Measurements from ENCODE around the gene MAP1B.

Gene MAP1B

GRCh38 chr5:72133212-72133990 is 26.1 kb downstream of the MAP1B start:
- no peak for DNase-seq (ENCODE audit: low spot score)

GRCh38 chr5:72134226-72134899 is 27.1 kb downstream of the MAP1B start:
- no peak for DNase-seq (ENCODE audit: low spot score)

GRCh38 chr5:72137826-72138409 is 30.6 kb downstream of the MAP1B start:
- DNase-seq (ENCODE audit: low spot score), result no peak

GRCh38 chr5:72138943-72139521 is 31.8 kb downstream of the MAP1B start:
- peak; percentile 38 for DNase-seq (ENCODE audit: low spot score)

GRCh38 chr5:72140711-72141110 is 33.4 kb downstream of the MAP1B start:
- no peak for DNase-seq (ENCODE audit: low spot score)

- DNase-seq (ENCODE audit: low spot score), result peak; percentile 70
These were observed 34.4 kb downstream of the MAP1B start for GRCh38 chr5:72141440-72142355.

- DNase-seq (ENCODE audit: low spot score), result no peak
These were observed 37.5 kb downstream of the MAP1B start for GRCh38 chr5:72144762-72145161.

GRCh38 chr5:72145348-72145747 is 38.1 kb downstream of the MAP1B start:
- no peak for DNase-seq (ENCODE audit: low spot score)

- no peak for DNase-seq (ENCODE audit: low spot score)
These were observed 38.8 kb downstream of the MAP1B start for GRCh38 chr5:72146056-72146455.

GRCh38 chr5:72147569-72147968 is 40.3 kb downstream of the MAP1B start:
- DNase-seq (ENCODE audit: low spot score), result no peak

- no peak for DNase-seq (ENCODE audit: low spot score)
These were observed 42.5 kb downstream of the MAP1B start for GRCh38 chr5:72149742-72150141.

- DNase-seq (ENCODE audit: low spot score), result no peak
These were observed 43.9 kb downstream of the MAP1B start for GRCh38 chr5:72151169-72151568.

- DNase-seq (ENCODE audit: low spot score), result no peak
These were observed 44.4 kb downstream of the MAP1B start for GRCh38 chr5:72151646-72152045.

- no peak for DNase-seq (ENCODE audit: low spot score)
These were observed 45.3 kb downstream of the MAP1B start for GRCh38 chr5:72152545-72152944.

GRCh38 chr5:72153551-72153950 is 46.3 kb downstream of the MAP1B start:
- DNase-seq (ENCODE audit: low spot score), result no peak

GRCh38 chr5:72154076-72154756 is 46.9 kb downstream of the MAP1B start:
- DNase-seq (ENCODE audit: low spot score), result no peak

GRCh38 chr5:72156946-72157624 is 49.8 kb downstream of the MAP1B start:
- peak; percentile 62 for DNase-seq (ENCODE audit: low spot score)

- no peak for DNase-seq (ENCODE audit: low spot score)
These were observed 50.3 kb downstream of the MAP1B start for GRCh38 chr5:72157625-72157962.

GRCh38 chr5:72159501-72159911 is 52.2 kb downstream of the MAP1B start:
- DNase-seq (ENCODE audit: low spot score), result no peak

GRCh38 chr5:72160329-72160728 is 53.1 kb downstream of the MAP1B start:
- peak; percentile 62 for DNase-seq (ENCODE audit: low spot score)

GRCh38 chr5:72160959-72161358 is 53.7 kb downstream of the MAP1B start:
- DNase-seq (ENCODE audit: low spot score), result no peak

Measured in AG08396 (cell line).